Epithelial cell of esophagus (primary cell): ENCODE measurements around the gene KIF5A.

Experiments
- DNase-seq: peaks from one replicate; pipeline ENCODE4 v3.0.0; 2010; ENCODE audit warnings: low read depth
- H3K4me3 ChIP-seq: 2 replicates; pipeline ENCODE4 v1.5.1; 2011; ENCODE audit warnings: mild to moderate bottlenecking, low read length, control low read depth
- TF ChIP-seq, protein P1 (sequence below): IDR thresholded peaks from 2 replicates; pipeline ENCODE4 v1.5.1; 2011; ENCODE audit warnings: low read depth, mild to moderate bottlenecking, low read length, control low read depth, inconsistent platforms; ENCODE audit not compliant: insufficient read depth; ENCODE audit errors: missing control alignments

The KIF5A gene

GRCh38 chr12:57618966-57619433 is 69.2 kb downstream of the KIF5A start:
- TF ChIP-seq, protein P1, sequence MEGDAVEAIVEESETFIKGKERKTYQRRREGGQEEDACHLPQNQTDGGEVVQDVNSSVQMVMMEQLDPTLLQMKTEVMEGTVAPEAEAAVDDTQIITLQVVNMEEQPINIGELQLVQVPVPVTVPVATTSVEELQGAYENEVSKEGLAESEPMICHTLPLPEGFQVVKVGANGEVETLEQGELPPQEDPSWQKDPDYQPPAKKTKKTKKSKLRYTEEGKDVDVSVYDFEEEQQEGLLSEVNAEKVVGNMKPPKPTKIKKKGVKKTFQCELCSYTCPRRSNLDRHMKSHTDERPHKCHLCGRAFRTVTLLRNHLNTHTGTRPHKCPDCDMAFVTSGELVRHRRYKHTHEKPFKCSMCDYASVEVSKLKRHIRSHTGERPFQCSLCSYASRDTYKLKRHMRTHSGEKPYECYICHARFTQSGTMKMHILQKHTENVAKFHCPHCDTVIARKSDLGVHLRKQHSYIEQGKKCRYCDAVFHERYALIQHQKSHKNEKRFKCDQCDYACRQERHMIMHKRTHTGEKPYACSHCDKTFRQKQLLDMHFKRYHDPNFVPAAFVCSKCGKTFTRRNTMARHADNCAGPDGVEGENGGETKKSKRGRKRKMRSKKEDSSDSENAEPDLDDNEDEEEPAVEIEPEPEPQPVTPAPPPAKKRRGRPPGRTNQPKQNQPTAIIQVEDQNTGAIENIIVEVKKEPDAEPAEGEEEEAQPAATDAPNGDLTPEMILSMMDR, result no peak
- DNase-seq, result no peak
- H3K4me3 ChIP-seq, result no peak overlapping the region

- DNase-seq, result peak; percentile 45
- H3K4me3 ChIP-seq, result no peak overlapping the region
- TF ChIP-seq, protein P1, result no peak
Observed at GRCh38 chr12:57619434-57620244, 69.8 kb downstream of the KIF5A start.

DNA sequence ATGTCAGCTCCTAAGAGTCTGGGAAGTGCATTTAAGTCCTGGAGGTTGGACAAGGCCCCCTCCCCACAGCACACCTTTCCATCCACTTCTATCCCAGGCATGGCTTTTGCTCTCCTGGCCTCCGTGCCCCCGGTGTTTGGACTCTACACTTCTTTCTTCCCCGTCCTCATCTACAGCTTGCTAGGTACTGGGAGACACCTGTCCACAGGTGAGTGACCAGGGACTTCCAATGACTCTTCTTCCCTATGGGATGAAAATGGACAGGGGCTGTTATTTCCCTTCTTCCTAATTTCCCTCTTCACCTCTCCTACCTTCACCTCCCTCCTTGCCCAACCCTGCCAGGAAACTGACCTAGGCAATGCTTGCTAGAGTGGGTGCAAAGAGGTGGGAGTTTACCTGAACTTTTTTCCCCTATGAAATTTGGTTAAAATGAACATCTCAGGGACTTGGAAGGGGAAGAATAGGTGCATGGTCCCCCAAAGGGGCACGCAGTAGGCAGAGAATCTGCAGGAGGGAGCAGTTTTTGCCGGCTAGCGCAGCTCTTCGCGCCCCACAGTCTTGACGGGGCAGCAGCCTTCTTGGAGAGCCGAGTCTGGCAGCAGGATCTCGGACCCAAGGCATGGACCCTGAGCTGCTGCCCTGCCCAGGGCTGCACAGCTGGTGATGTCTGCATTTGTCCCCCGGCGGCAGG is 70.5 kb downstream of the KIF5A start:
- TF ChIP-seq, protein P1, result no peak
- H3K4me3 ChIP-seq, result no peak overlapping the region
- no peak for DNase-seq

GRCh38 chr12:57620936-57621496 is 71.2 kb downstream of the KIF5A start:
- no peak for DNase-seq
- H3K4me3 ChIP-seq, result peak overlapping the region; percentile 23
- TF ChIP-seq, protein P1, result no peak

DNA sequence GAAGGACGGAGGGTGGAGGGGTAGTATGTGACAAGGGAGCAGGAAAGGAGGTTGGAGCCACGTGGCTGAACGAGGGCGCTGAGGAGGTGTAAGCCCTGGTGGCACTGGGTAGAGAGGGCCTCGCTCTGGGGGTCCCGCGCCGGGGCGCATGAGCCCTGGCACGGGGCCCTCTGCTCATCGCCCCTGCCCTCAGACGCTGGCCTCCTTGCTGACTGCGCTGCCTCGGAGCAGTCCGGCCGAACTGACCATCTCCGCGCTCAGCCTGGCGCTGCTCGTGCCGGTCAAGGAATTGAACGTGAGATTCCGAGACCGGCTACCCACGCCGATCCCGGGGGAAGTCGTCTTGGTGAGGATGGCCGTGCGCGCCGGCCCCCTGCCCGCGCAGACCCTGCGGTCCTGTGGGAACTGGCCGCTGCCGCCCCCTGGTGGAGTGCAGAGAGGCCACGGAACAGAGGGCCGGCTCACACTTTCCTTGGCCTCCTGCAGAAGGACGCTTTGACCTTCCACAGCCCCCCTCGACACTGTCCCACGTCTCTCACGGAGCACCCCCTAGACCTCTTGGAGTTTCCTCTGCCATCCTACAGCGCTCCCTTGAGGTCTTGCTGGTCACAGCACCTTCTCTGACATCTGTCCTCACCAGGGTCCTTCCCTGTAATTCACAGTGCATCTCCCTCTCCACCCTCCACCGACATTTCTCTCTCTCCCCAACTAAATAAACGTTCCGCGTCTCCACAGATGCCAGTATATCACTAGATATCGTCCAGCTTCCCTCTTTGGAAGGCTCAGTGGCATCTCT is 71.9 kb downstream of the KIF5A start:
- TF ChIP-seq, protein P1, result peak; percentile 80
- H3K4me3 ChIP-seq, result peak overlapping the region; percentile 23
- DNase-seq, result no peak
